PFSK-1 (cell line): ENCODE data around the gene FAM83D.

Source experiments
- POLR2AphosphoS5 ChIP-seq: IDR thresholded peaks from 2 replicates; pipeline ENCODE4 v1.6.1; 2012; ENCODE audit warnings: low read depth, mild to moderate bottlenecking, control low read depth, low read length, moderate library complexity
- SIN3A ChIP-seq: IDR thresholded peaks from 2 replicates; pipeline ENCODE4 v1.6.1; 2012; ENCODE audit warnings: mild to moderate bottlenecking, low read length, moderate library complexity, borderline replicate concordance; ENCODE audit not compliant: insufficient read depth

GRCh38 chr20:38999965-39000910 lies 74.0 kb downstream of the FAM83D start:
- TF ChIP-seq POLR2AphosphoS5 (no peak), SIN3A (no peak)
